ENCODE results near the gene USF1. TPM values are rescaled to one million over a fixed set of nuclear protein-coding genes. Genes with fewer than 3 reads are reported as not detected.

The USF1 gene
- total RNA-seq, 4 donors from 2014 or later: 40.1 to 81.4 (median 74.9) TPM

- TF ChIP-seq CTCF (IDR thresholded peaks at IDR 0.05; ENCODE audit: low read depth): no peak
Observed at GRCh38 chr1:161069241-161069640, 23.5 kb upstream of the USF1 start.

- TF ChIP-seq CTCF (IDR thresholded peaks at IDR 0.05; ENCODE audit: low read depth): no peak
Observed at GRCh38 chr1:161068306-161069234, 22.8 kb upstream of the USF1 start.

GRCh38 chr1:161066694-161067093, 20.9 kb upstream of the USF1 start:
- no peak for TF ChIP-seq CTCF (IDR thresholded peaks at IDR 0.05; ENCODE audit: low read depth)

GRCh38 chr1:161061419-161061818, 15.6 kb upstream of the USF1 start:
- no peak for TF ChIP-seq CTCF (IDR thresholded peaks at IDR 0.05; ENCODE audit: low read depth)

GRCh38 chr1:161059293-161059692, 13.5 kb upstream of the USF1 start:
- no peak for TF ChIP-seq CTCF (IDR thresholded peaks at IDR 0.05; ENCODE audit: low read depth)

GRCh38 chr1:161054805-161055204, 9.0 kb upstream of the USF1 start:
- no peak for TF ChIP-seq CTCF (IDR thresholded peaks at IDR 0.05; ENCODE audit: low read depth)

GRCh38 chr1:161054232-161054631, 8.5 kb upstream of the USF1 start:
- TF ChIP-seq CTCF (IDR thresholded peaks at IDR 0.05; ENCODE audit: low read depth): no peak
